Fibroblast of gingiva (primary cell): ENCODE results near the gene POLD4.

Experiments used
- DNase-seq: peaks from one replicate; pipeline ENCODE4 v3.0.0-alpha.2; 2011; ENCODE audit warnings: low read depth

POLD4 gene

GRCh38 chr11:67316882-67317204 is 36.5 kb downstream of the POLD4 start:
- DNase-seq, result no peak

GRCh38 chr11:67315325-67315909 is 37.9 kb downstream of the POLD4 start:
- no peak for DNase-seq

DNA sequence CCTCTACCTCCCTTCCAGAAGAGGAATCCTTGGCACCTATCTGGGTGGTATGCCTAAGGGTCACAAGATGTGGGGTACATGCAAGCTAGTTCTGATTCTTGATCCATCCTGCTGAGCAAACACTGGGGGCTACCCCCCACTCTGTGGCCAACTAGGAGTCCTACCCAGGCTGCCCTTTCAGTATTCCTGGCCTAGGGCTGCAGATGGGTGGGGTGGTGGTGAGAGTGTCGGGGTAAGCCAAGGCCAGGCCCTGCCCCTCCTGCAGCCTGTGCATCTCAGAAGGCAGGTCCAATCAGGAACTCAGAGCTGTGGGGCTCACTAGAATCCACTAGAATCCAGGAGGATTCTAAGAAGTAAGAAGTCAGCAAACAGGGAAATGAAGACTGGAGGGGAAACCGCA is 39.1 kb downstream of the POLD4 start:
- DNase-seq, result no peak

DNA sequence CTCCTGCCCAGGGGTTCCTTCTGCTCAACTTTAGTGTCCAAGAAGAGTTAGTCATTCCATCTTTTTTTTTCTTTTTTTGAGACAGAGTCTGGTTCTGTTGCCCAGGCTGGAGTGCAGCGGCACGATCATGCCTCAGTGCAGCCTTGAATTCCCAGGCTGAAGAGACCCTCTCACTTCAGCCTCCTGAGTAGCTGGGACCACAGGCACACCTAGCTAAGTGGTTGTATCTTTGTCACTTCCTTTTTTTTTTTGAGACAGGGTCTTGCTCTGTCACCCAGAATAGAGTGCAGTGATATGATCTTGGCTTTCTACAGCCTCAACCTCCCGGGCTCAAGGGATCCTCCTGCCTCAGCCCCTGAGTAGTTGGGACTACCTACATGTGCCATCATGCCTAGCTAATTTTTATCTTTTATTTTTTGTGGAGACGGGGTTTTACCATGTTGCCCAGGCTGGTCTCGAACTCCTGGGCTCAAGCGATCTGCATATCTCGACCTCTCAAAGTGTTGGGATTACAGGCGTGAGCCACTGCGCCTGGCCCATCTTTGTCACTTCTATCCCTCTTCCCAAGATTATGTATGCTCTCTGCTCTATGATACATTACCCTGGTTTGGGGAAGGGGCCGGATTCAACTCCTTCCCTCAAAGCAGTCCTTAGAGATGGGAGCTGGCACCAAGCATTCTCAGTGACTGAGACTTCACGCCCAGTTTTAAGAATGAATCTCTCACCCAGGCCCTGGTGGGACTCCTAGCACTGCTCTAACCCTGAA is 40.0 kb downstream of the POLD4 start:
- DNase-seq, result no peak

GRCh38 chr11:67312187-67313021 is 40.9 kb downstream of the POLD4 start:
- DNase-seq, result no peak

GRCh38 chr11:67311556-67312082 is 41.7 kb downstream of the POLD4 start:
- DNase-seq, result no peak

DNA sequence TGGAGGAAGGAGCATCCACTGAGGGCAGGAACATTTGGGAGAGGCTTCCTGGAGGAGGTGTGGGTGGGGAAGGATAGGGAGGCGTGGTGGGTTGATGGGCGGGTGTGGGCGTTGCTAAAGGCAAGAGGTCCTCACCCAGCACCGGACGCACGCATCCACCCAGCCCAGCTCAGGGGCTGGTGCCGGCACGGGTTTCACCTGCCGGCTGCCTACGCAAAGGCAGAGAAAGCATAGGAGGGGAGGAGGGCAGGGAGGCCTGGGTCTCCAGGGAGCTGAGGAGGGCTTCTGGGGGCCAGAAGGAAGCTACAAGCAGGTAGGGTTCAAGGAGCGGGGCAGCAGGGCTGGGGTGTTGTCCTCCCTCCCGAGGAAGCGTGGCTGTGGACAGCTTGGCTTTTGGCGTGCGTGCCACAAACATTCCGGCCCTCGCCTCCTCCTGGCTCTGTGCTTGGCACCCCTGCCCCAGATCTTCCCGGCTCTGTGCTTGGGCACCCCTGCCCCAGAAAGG is 42.2 kb downstream of the POLD4 start:
- no peak for DNase-seq

GRCh38 chr11:67310246-67311050 is 42.9 kb downstream of the POLD4 start:
- no peak for DNase-seq

DNA sequence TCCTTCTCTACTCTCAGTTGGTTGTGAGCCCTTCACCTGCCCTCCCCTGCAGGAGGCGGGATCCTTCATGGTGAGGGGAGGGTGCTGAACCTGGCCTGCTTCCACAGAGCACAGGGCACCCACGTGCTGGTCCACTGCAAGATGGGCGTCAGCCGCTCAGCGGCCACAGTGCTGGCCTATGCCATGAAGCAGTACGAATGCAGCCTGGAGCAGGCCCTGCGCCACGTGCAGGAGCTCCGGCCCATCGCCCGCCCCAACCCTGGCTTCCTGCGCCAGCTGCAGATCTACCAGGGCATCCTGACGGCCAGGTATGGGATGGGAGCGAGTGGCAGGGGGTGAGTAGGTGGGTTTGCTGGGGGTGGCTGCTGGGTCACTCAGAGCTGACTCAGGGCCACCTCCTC is 43.7 kb downstream of the POLD4 start:
- DNase-seq, result no peak

GRCh38 chr11:67309166-67309565 is 44.2 kb downstream of the POLD4 start:
- DNase-seq, result no peak

DNA sequence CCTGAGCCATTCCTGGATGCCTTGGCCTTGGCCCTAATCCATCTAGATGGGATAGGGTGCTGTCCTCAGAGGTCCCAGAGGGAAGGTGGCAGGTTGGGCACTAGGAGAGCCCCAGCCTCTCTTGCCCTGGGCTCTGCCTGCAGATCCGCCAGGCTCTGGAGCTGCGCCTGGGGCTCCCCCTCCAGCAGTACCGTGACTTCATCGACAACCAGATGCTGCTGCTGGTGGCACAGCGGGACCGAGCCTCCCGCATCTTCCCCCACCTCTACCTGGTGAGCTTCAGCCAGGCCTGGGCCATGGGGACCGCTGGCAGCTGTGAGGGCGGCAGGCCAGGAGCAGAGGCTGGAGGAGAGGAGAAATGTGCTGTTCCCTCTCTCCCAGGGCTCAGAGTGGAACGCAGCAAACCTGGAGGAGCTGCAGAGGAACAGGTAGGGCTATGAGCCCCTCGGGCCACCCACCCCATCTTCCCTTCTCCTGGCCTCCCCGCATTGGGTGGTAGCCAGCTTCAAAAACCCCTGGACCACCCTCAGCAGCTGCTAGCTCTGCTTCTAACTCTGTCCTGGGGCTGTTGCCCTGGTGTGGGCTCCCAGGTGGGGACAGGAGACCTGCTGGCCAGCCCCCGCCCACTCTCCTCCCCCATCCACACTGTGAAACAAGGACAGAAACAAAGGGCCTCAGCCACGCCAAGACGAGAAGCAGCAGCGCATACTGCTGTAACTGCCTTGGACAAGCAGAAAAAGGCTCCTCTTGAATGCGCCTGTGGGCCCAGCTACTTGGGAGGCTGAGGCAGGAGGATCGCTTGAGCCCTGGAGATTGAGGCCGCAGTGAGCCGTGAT is 45.1 kb downstream of the POLD4 start:
- no peak for DNase-seq

GRCh38 chr11:67307545-67308001 is 45.8 kb downstream of the POLD4 start:
- DNase-seq, result no peak

DNA sequence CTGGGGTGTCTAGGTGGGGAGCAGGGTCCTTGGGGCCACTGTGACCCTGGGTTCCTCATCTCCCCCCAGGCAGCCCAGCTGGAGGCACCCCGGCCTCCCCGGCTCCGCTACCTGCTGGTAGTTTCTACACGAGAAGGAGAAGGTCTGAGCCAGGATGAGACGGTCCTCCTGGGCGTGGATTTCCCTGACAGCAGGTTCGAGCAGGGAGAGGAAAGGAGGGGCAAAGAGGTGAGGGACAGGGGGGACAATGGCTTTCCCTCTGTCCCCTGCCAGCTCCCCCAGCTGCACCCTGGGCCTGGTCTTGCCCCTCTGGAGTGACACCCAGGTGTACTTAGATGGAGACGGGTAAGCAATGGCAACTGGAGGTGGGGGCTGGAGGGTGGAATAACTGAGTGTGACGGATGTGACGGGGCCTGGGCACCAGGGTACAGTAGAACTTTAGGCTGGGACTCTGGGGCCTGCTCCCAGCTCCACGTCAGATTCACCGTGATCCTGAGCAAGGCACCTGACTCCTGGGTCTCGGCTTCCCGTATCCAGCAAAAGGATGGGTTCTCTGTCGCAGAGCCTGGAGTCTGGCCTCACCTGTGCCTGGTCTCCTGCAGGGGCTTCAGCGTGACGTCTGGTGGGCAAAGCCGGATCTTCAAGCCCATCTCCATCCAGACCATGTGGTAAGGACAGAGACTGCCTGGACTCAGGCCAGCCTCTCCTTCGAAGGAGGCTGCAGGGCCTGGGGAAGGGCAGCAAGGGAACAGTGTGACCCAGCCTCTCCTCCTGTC is 46.4 kb downstream of the POLD4 start:
- DNase-seq, result no peak

- DNase-seq, result no peak
These were observed 48.7 kb downstream of the POLD4 start for GRCh38 chr11:67304511-67305113.

- no peak for DNase-seq
These were observed 49.4 kb downstream of the POLD4 start for GRCh38 chr11:67303835-67304411.

DNA sequence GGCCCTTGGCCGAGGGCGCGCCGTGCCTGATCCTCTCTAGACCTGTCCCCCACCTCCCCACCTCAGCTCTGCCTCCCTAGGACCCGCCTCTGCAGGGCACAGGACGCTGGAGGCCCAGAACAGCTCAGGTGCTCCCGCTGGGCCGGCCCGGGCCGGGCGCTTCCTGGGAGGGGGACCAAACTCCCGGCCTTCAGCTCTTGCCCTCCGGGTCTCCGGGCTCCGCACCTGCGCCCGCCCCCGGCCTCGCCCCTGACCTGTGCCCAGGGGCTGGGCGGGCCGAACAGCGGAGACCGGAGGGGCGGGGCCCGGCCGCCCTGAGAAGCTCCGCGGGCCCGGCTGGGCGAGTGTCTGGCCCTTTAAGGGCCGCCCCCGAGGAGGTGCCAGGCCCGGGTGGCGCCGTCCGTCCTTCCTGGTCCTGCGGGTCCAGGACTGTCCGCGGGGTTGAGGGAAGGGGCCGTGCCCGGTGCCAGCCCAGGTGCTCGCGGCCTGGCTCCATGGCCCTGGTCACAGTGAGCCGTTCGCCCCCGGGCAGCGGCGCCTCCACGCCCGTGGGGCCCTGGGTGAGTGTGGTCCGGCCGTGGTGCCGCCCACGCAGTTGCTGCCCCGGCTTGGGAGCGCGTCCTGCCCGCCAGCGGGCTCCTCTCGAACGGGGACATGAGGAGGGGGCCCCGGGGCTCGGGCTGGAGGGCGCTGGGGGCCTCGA is 50.1 kb downstream of the POLD4 start, which contains the start of gene SSH3:
Gene SSH3 (plus strand): TSS at position 399 of the 703 bp plus-strand sequence. CDS start 96 bp downstream, at position 495.
- peak; percentile 68 for DNase-seq

GRCh38 chr11:67302571-67303131 is 50.7 kb downstream of the POLD4 start:
- DNase-seq, result peak; percentile 46

DNA sequence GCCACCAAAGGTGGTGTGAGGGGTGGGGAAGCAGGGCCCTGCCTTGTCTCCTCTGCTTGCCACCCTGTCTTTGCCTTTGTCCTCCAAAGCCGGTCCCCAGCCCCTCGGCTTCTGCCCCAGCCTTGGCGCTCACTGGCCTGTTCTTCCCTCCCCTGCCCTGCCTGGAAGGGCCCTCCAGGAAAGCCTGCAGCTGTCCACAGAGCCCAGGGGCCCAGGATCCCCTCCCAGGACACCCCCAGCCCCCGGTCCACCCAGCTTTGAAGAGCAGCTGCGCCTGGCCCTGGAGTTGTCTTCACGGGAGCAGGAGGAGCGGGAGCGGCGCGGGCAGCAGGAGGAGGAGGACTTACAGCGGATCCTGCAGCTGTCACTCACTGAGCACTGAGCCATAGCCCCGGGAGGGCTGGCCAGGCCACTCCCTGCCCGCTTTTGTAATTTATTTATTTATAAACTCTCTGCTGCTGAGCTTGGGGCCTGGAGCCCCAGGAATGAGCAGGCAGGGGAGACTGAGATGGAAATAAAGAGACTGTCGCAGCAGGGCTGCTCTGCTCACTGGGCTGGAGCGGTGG is 51.3 kb downstream of the POLD4 start:
- peak; percentile 81 for DNase-seq
